ENCODE data around the gene FOXD1. TPM values are rescaled to one million over a fixed set of nuclear protein-coding genes. Genes with fewer than 3 reads are reported as not detected.

Gene FOXD1
- total and polyA plus RNA-seq, 2 experiments from 2014 or later: 0.33 to 1.9 TPM

GRCh38 chr5:73441378-73441777 lies 7.2 kb downstream of the FOXD1 start:
- Histone ChIP-seq H3K4me3 (no peak overlapping the region), H3K9me3 (ENCODE audit: low read depth) (no peaks in the 10 kb centered on the region), H3K27ac (no peak overlapping the region), H3K4me2 (no peak overlapping the region), H2AFZ (no peak overlapping the region), H3K9me2 (replicated peaks; ENCODE audit: insufficient read depth) (no peaks in the 10 kb centered on the region), H4K20me1 (ENCODE audit: insufficient read depth, poor library complexity, severe bottlenecking) (peaks cover 10% of the 10 kb centered on the region), H3K79me2 (no peaks in the 10 kb centered on the region), H3K4me1 (ENCODE audit: insufficient read depth) (peaks cover 18% of the 10 kb centered on the region), H3K36me3 (replicated peaks; ENCODE audit: insufficient read depth, low read depth) (no peaks in the 10 kb centered on the region), H3K27me3 (peaks cover 97% of the 10 kb centered on the region)
- DNase-seq (ENCODE audit: low spot score): no peak
- no peak for TF ChIP-seq CTCF (IDR thresholded peaks at IDR 0.05; ENCODE audit: poor library complexity)
- TF ChIP-seq EZH2 (IDR thresholded peaks at IDR 0.05; ENCODE audit: borderline replicate concordance): no peak
- no peak for TF ChIP-seq EZH2phosphoT487 (IDR thresholded peaks at IDR 0.05; ENCODE audit: low read depth, severe bottlenecking, unreplicated experiment)

DNA sequence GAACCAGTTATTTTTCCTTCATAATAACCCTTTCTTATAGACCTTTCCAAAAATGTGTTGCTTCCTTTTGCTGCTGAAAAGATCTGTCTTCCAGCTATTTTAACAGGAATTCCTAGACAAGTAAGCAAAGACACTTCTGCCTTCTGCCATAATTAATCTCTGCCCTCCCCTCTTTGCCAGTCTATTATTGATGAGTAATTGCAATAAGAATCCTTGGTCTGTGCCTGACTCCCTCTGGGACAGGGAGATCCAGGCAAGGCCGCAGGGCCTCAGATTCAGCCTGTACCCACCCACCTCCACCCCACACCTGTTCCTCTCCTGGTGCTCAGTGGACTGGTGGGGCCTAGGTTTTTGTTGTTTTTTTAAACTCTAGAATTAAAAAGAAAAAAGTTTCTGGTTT lies 8.3 kb downstream of the FOXD1 start:
- no peak for DNase-seq (ENCODE audit: low spot score)
- TF ChIP-seq EZH2 (IDR thresholded peaks at IDR 0.05; ENCODE audit: borderline replicate concordance): no peak
- TF ChIP-seq CTCF (IDR thresholded peaks at IDR 0.05; ENCODE audit: poor library complexity): no peak
- no peak for TF ChIP-seq EZH2phosphoT487 (IDR thresholded peaks at IDR 0.05; ENCODE audit: low read depth, severe bottlenecking, unreplicated experiment)
- Histone ChIP-seq H3K4me3 (no peak overlapping the region), H3K9me2 (replicated peaks; ENCODE audit: insufficient read depth) (no peaks in the 10 kb centered on the region), H3K4me1 (ENCODE audit: insufficient read depth) (peaks cover 18% of the 10 kb centered on the region), H3K27ac (no peak overlapping the region), H3K9me3 (ENCODE audit: low read depth) (no peaks in the 10 kb centered on the region), H3K4me2 (no peak overlapping the region), H2AFZ (no peak overlapping the region), H3K36me3 (replicated peaks; ENCODE audit: insufficient read depth, low read depth) (no peaks in the 10 kb centered on the region), H3K27me3 (peaks cover 97% of the 10 kb centered on the region), H4K20me1 (ENCODE audit: insufficient read depth, poor library complexity, severe bottlenecking) (no peaks in the 10 kb centered on the region), H3K79me2 (no peaks in the 10 kb centered on the region)
- 85% methylated on average over 1 of the region's 1 CpG for WGBS (ENCODE audit: low lambda C conversion rate, missing lambda C conversion rate)

DNA sequence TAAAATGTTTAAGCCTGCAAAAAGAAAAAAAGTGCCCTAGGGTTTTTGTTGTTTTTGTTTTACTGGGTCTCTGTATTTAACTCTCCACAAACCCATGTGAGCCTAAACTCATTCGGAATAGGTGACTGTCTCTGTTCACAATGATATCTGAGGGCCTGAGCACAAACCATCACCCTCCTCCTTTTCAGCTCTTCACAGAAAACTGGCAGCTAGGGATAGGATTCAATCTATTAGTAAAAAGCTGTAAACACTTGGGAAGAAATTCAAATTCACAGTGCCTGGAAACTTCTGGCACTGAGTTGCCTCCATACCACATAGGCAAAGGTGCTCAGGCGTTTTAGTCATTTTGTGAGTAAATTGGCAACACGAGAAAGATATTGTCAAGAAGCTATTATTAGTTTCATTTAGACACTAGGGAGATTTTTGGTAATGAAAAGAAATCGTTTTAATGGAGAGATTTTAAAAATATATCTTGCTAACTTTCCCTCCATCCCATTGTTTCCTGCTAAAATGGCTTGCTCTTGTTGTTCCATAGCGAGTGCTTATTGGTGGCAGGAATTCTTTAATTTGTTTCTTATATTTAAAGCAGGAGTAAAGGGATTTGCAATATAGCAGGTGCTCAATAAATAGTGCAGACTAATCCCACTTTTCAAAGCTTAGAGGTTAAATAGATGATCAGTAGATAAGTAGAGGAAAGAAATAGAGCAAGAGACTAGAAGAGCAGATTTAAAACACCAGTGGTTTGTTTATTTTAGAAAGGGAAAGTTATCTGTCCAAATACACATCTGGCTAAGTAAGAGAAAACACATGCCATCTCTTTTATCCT lies 9.7 kb downstream of the FOXD1 start:
- Histone ChIP-seq H3K4me2 (no peak overlapping the region), H3K4me3 (no peak overlapping the region), H3K9me2 (replicated peaks; ENCODE audit: insufficient read depth) (no peaks in the 10 kb centered on the region), H3K4me1 (ENCODE audit: insufficient read depth) (peaks cover 18% of the 10 kb centered on the region), H3K27me3 (peaks cover 97% of the 10 kb centered on the region), H4K20me1 (ENCODE audit: insufficient read depth, poor library complexity, severe bottlenecking) (no peaks in the 10 kb centered on the region), H2AFZ (no peak overlapping the region), H3K27ac (no peak overlapping the region), H3K9me3 (ENCODE audit: low read depth) (no peaks in the 10 kb centered on the region), H3K36me3 (replicated peaks; ENCODE audit: insufficient read depth, low read depth) (no peaks in the 10 kb centered on the region), H3K79me2 (no peaks in the 10 kb centered on the region)
- WGBS (ENCODE audit: low lambda C conversion rate, missing lambda C conversion rate): 36% methylated on average over 5 of the region's 5 CpGs
- no peak for DNase-seq (ENCODE audit: low spot score)
- TF ChIP-seq EZH2 (IDR thresholded peaks at IDR 0.05; ENCODE audit: borderline replicate concordance) (no peak), CTCF (IDR thresholded peaks at IDR 0.05; ENCODE audit: poor library complexity) (no peak), EZH2phosphoT487 (IDR thresholded peaks at IDR 0.05; ENCODE audit: low read depth, severe bottlenecking, unreplicated experiment) (no peak)

Data from hepatocyte (in vitro differentiated cells).